OCI-LY3 (cell line): ENCODE results near the gene AQP1.

Experiments
- H2AFZ ChIP-seq: fragments of 200-600, 300-600 bp; shearing (Covaris generic); 2 replicates; pipeline ENCODE4 v1.6.0; 2014; ENCODE audit warnings: antibody characterized with exemption, low read depth, low read length
- H3K27ac ChIP-seq: fragments of 200-600, 300-600 bp; sonication (generic); 2 replicates; pipeline ENCODE4 v1.5.1; 2014; ENCODE audit warnings: mild to moderate bottlenecking, low read length, moderate library complexity, mixed read lengths
- H3K27me3 ChIP-seq: fragments of 200-600, 300-600 bp; sonication (generic); 2 replicates; pipeline ENCODE4 v1.6.1; 2014; ENCODE audit warnings: low read depth, low read length, mixed read lengths
- H3K36me3 ChIP-seq: fragments of 200-600, 300-600 bp; sonication (generic); replicated peaks from 2 replicates; pipeline ENCODE3; 2014; ENCODE audit warnings: low read depth, low read length, mixed read lengths
- H3K4me1 ChIP-seq: fragments of 300-600, 200-600 bp; sonication (generic); 2 replicates; pipeline ENCODE4 v1.6.1; 2014; ENCODE audit warnings: low read length, mixed read lengths
- H3K4me2 ChIP-seq: fragments of 200-600, 300-600 bp; sonication (generic); 2 replicates; pipeline ENCODE4 v1.6.1; 2014; ENCODE audit warnings: low read length, mixed read lengths
- H3K4me3 ChIP-seq: fragments of 300-600, 200-600 bp; sonication (generic); 2 replicates; pipeline ENCODE4 v1.5.1; 2014; ENCODE audit warnings: antibody characterized with exemption, mild to moderate bottlenecking, low read length, moderate library complexity
- H3K79me2 ChIP-seq: fragments of 300-600, 200-600 bp; shearing (Covaris generic); 2 replicates; pipeline ENCODE4 v1.6.1; 2014; ENCODE audit warnings: mild to moderate bottlenecking, low read length, mixed read lengths
- H3K9ac ChIP-seq: fragments of 300-600, 200-600 bp; shearing (Covaris generic); 2 replicates; pipeline ENCODE4 v1.6.0; 2014; ENCODE audit warnings: mild to moderate bottlenecking, low read length, moderate library complexity
- H3K9me3 ChIP-seq: fragments of 200-600, 300-600 bp; shearing (Covaris generic); 2 replicates; pipeline ENCODE4 v1.6.1; 2014; ENCODE audit warnings: low read length, mixed read lengths; ENCODE audit not compliant: insufficient read depth
- H4K20me1 ChIP-seq: fragments of 200-600, 300-600 bp; sonication (generic); 2 replicates; pipeline ENCODE4 v1.6.1; 2016; ENCODE audit warnings: low read length, mixed read lengths; ENCODE audit not compliant: insufficient read depth
- EZH2phosphoT487 ChIP-seq: fragments of 200-600 bp; shearing (Covaris generic); IDR thresholded peaks from 2 replicates; pipeline ENCODE4 v1.6.1; 2018; ENCODE audit warnings: antibody characterized with exemption, mixed run types, low read depth
- TF ChIP-seq, protein P1 (sequence below): fragments of 200-600, 300-600 bp; sonication (generic); IDR thresholded peaks from 2 replicates; pipeline ENCODE4 v1.5.1; 2014; ENCODE audit warnings: antibody characterized with exemption, low read length, low read depth

AQP1 gene

GRCh38 chr7:30916767-30917166 is 5.1 kb downstream of the AQP1 start:
- Histone ChIP-seq H3K4me2 (no peak overlapping the region), H3K36me3 (no peaks in the 10 kb centered on the region), H2AFZ (no peak overlapping the region), H3K9me3 (no peaks in the 10 kb centered on the region), H3K27me3 (no peaks in the 10 kb centered on the region), H4K20me1 (no peaks in the 10 kb centered on the region), H3K27ac (no peak overlapping the region), H3K4me3 (no peak overlapping the region), H3K4me1 (no peaks in the 10 kb centered on the region), H3K9ac (no peak overlapping the region), H3K79me2 (no peaks in the 10 kb centered on the region)
- no peak for TF ChIP-seq EZH2phosphoT487
- TF ChIP-seq, protein P1, sequence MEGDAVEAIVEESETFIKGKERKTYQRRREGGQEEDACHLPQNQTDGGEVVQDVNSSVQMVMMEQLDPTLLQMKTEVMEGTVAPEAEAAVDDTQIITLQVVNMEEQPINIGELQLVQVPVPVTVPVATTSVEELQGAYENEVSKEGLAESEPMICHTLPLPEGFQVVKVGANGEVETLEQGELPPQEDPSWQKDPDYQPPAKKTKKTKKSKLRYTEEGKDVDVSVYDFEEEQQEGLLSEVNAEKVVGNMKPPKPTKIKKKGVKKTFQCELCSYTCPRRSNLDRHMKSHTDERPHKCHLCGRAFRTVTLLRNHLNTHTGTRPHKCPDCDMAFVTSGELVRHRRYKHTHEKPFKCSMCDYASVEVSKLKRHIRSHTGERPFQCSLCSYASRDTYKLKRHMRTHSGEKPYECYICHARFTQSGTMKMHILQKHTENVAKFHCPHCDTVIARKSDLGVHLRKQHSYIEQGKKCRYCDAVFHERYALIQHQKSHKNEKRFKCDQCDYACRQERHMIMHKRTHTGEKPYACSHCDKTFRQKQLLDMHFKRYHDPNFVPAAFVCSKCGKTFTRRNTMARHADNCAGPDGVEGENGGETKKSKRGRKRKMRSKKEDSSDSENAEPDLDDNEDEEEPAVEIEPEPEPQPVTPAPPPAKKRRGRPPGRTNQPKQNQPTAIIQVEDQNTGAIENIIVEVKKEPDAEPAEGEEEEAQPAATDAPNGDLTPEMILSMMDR, result no peak

DNA sequence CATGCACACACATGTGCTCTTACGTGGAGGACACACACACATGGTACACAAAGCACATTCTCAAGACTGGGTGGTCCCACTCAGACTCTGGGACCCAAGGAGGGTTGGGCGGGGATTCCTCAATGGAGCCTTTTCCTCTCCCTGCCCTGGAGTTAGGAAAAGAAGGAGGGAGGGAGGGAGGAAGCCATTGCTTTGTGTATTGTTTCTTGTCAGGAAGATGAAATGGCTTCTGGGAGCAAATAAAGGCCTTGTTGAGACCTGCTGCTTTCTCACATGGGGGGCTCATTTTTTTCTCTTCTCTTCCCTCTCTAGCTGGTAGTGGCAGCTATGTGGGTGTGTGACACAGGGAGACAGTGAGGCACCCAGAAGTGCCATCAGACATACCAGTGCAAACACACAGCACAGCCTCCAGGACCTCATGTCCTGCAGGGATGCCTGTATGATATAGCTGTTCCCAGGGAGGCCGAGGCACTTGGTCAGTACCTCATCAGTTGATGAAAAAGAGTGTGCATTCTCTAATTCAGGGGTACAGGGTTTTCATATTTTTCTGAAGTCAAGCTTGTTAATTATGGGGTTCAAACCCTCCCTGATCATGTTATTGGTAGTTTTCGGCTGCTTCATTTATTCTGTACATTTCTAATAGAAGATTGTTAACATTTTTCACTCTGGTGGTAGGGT is 5.7 kb downstream of the AQP1 start:
- Histone ChIP-seq H3K36me3 (no peaks in the 10 kb centered on the region), H3K9me3 (no peaks in the 10 kb centered on the region), H3K79me2 (no peaks in the 10 kb centered on the region), H3K9ac (no peak overlapping the region), H3K27me3 (no peaks in the 10 kb centered on the region), H3K27ac (no peak overlapping the region), H2AFZ (no peak overlapping the region), H3K4me1 (no peaks in the 10 kb centered on the region), H3K4me3 (no peak overlapping the region), H3K4me2 (no peak overlapping the region), H4K20me1 (no peaks in the 10 kb centered on the region)
- TF ChIP-seq, protein P1, result no peak
- no peak for TF ChIP-seq EZH2phosphoT487

- Histone ChIP-seq H3K27ac (no peak overlapping the region), H3K79me2 (no peaks in the 10 kb centered on the region), H3K36me3 (no peaks in the 10 kb centered on the region), H3K9me3 (no peaks in the 10 kb centered on the region), H3K4me2 (no peak overlapping the region), H2AFZ (no peak overlapping the region), H3K4me3 (no peak overlapping the region), H4K20me1 (no peaks in the 10 kb centered on the region), H3K4me1 (no peaks in the 10 kb centered on the region), H3K27me3 (no peaks in the 10 kb centered on the region), H3K9ac (no peak overlapping the region)
- no peak for TF ChIP-seq EZH2phosphoT487
- TF ChIP-seq, protein P1, result no peak
Measured at GRCh38 chr7:30918676-30919075, 7.0 kb downstream of the AQP1 start.

DNA sequence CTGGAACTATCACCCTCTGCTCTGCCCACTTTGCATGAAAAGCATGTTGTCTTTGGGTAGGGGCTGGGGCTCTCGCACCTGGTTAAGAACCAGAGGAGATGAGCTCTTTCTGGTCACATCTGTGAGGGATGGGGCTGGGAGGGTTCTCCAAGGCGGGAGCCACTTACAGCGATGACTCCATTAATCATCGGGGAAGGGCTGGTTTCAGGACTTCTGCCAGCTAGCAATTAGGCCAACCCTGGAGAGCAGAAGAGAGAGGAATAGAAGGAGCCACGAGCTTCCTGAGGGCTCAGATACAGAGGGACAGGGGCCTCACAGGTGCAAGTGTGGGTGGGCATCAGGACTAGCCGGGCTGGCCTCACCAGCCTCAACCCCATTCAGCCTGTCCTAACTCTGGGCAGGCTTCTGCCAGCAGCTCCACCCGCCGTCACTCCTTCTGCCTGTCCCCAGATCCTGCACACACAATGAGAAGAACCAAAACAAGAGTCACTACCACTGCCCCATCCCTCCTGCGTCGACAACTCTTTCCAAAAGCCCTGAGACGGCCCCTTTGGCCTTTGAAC is 8.4 kb downstream of the AQP1 start:
- TF ChIP-seq, protein P1, result no peak
- no peak for TF ChIP-seq EZH2phosphoT487
- no peak overlapping the region for H3K27ac ChIP-seq
- H2AFZ ChIP-seq, result no peak overlapping the region
- no peak overlapping the region for H3K9ac ChIP-seq
- no peak overlapping the region for H3K4me3 ChIP-seq
- H3K9me3 ChIP-seq, result no peaks in the 10 kb centered on the region
- H3K27me3 ChIP-seq, result no peaks in the 10 kb centered on the region
- no peaks in the 10 kb centered on the region for H3K79me2 ChIP-seq
- H3K36me3 ChIP-seq, result no peaks in the 10 kb centered on the region
- no peaks in the 10 kb centered on the region for H3K4me1 ChIP-seq
- H4K20me1 ChIP-seq, result no peaks in the 10 kb centered on the region
- no peak overlapping the region for H3K4me2 ChIP-seq
